ENCODE results near the gene FAAP24. TPM values are rescaled to one million over a fixed set of nuclear protein-coding genes. Genes with fewer than 3 reads are reported as not detected.
"Not testable (repeated sequence)": the region's sequence is repeated elsewhere in the genome, so short reads cannot be mapped to it uniquely, and the experiment has no call there.

The FAAP24 gene
- total RNA-seq, 4 donors from 2014 or later, result 0.91 to 3.9 (median 2.1) TPM

DNA sequence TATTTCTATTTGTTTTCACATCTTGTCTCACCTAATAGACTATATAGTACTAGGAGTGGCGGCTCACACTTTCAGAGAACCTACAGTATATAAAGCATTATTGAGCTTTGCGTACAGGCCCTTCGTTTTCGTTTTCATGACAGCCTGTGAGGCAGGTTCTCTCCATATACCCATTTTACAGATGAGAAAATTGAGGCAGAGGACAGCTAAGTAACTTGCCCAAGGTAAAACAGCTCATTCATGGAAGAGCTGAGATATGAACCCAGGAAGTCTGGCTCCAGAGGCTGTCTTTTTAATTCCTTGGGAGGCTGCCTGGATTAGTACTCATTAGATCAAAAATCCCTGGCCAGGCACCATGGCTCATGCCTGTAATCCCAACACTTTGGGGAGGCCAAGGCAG is 28.9 kb downstream of the FAAP24 start:
- no peak overlapping the region for H3K4me3 ChIP-seq
- TF ChIP-seq POLR2A (IDR thresholded peaks at IDR 0.05), result no peak
- TF ChIP-seq, protein P1, sequence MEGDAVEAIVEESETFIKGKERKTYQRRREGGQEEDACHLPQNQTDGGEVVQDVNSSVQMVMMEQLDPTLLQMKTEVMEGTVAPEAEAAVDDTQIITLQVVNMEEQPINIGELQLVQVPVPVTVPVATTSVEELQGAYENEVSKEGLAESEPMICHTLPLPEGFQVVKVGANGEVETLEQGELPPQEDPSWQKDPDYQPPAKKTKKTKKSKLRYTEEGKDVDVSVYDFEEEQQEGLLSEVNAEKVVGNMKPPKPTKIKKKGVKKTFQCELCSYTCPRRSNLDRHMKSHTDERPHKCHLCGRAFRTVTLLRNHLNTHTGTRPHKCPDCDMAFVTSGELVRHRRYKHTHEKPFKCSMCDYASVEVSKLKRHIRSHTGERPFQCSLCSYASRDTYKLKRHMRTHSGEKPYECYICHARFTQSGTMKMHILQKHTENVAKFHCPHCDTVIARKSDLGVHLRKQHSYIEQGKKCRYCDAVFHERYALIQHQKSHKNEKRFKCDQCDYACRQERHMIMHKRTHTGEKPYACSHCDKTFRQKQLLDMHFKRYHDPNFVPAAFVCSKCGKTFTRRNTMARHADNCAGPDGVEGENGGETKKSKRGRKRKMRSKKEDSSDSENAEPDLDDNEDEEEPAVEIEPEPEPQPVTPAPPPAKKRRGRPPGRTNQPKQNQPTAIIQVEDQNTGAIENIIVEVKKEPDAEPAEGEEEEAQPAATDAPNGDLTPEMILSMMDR (IDR thresholded peaks at IDR 0.05), result no peak
- intact Hi-C loops (cut with DNase I), result no loop called here
- WGBS, 2 donors, result 95 to 98% methylated on average over 4 of the region's 4 CpGs
- no peak overlapping the region for H3K27ac ChIP-seq
- H3K4me1 ChIP-seq, result peaks cover 0 to 11% (median 0%) of the 10 kb centered on the region in 3 donors
- DNase-seq, result no peak
- no peaks in the 10 kb centered on the region for H3K9me3 ChIP-seq
- H3K36me3 ChIP-seq, result no peaks in the 10 kb centered on the region
- H3K27me3 ChIP-seq, result no peaks in the 10 kb centered on the region

DNA sequence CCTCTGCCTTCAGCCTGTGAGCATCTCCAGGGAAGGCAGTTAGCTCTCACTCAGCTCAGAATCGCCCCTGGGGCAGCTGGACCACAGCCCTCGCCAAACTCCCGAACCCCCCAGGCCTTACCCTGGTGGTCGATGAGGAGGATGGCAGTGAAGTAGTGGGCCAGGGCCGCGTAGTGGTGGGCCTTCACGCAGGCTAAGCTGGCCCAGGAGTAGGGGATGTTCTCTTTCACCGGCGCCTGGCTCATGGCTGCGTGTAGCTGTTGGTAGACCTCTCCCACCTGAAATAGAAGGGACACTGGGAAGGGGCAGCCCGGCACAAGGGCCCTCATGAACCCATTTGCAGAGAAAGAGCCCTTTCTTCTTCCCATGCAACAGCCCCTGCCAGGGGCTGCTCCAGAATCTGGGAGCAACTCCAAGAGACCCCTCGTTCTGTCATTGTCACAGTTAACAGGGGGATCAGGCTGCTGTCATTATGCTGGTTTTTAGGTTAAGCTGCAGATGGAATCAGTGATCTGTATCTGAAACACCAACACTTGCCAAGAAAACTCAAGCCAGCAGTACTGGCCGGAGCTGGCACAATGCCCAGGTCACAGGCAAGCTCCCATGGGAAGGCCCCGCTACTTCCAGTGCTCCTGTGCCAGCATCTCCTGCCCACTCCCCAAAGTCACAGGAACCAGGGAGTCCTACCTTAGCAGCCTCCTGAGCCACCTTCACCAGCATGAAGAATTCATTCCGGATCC is 30.3 kb downstream of the FAAP24 start:
- H3K27me3 ChIP-seq; H3K36me3 ChIP-seq; DNase-seq; H3K9me3 ChIP-seq; H3K4me3 ChIP-seq; intact Hi-C loops (cut with DNase I); H3K27ac ChIP-seq: not testable (repeated sequence)
- 84% methylated on average over 5 of the region's 15 CpGs for WGBS, 2 donors
- peaks cover 0 to 11% (median 0%) of the 10 kb centered on the region in 3 donors for H3K4me1 ChIP-seq

DNA sequence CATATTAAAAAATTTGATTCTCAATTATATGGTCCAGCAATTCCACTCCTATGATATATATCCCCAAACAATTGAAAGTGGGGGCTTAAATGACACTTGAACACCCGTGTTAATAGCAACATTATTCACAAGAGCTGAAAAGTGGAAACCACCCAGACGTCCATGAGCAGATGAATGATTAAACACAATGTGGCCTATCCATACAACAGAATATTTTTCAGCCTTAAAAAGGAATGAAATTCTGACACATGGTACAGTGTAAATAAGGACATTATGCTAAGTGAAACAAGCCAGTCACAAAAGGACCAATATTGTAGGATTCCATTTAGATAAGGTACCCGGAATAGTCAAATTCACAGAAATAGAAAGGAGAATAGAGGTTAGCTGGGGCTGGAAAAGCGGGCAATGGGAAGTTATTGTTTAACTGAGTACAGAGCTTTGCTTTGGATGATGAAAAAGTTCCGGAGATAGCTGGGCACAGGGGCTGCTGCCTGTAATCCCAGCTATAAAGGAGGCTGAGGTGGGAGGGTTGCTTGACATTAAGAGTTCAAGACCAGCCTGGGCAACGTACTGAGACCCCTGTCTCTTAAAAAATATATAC is 31.5 kb downstream of the FAAP24 start:
- intact Hi-C loops (cut with DNase I), result not testable (repeated sequence)

DNA sequence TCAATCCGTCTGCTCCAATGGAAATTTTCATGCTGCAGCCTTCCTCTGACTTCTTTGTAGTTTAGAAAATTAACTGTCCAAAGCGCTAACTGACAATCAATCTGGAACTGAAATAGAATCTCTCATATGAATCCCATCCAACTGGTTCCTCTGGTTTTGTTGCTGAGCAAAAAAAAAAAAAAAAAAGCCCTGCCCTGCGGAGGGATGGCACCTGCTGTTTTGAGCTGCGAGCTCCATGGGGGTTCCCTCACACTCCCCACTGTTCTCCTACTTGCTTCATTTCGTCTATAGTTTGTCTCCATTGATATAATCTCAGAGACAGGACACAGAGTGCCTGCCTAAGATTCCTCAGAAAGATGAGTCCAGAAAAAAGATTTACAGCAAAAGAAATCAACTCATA is 33.4 kb downstream of the FAAP24 start:
- intact Hi-C loops (cut with DNase I), result no loop called here
- H3K9me3 ChIP-seq, result no peaks in the 10 kb centered on the region
- peaks cover 0 to 11% (median 0%) of the 10 kb centered on the region in 3 donors for H3K4me1 ChIP-seq
- no peaks in the 10 kb centered on the region for H3K27me3 ChIP-seq
- no peak overlapping the region for H3K27ac ChIP-seq
- TF ChIP-seq, protein P1 (IDR thresholded peaks at IDR 0.05), result no peak
- no peak for TF ChIP-seq POLR2A (IDR thresholded peaks at IDR 0.05)
- DNase-seq, result no peak
- WGBS, 2 donors, result 46 to 52% methylated on average over 5 of the region's 5 CpGs
- H3K4me3 ChIP-seq, result no peak overlapping the region
- no peaks in the 10 kb centered on the region for H3K36me3 ChIP-seq

More for the DNA sequence above, 31.5 kb downstream of the FAAP24 start:
- H3K27ac ChIP-seq, DNase-seq, H3K27me3 ChIP-seq, H3K36me3 ChIP-seq, H3K9me3 ChIP-seq, H3K4me3 ChIP-seq: not testable (repeated sequence)
- WGBS, 2 donors, result 74 to 75% methylated on average over 6 of the region's 6 CpGs
- peaks cover 0 to 11% (median 0%) of the 10 kb centered on the region in 3 donors for H3K4me1 ChIP-seq

DNA sequence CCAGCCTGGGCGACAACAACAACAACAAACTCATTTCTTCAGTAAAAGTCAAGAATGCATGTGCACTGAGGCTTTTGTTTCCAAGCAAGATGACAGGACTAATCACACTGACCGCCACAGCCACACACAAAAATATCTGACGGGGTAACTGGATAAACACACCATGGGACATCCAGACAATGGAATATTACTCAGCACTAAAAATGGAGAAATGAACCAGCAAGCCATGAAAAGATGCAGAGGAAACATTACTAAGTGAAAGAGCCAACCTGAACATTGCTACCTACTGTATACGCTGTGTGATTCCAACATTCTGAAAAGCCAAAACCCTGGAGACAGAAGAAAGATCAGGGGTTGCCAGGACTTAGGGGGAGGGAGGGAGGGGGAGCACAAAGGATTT is 36.7 kb downstream of the FAAP24 start:
- Histone ChIP-seq H3K36me3 (no peaks in the 10 kb centered on the region), H3K4me1 (peaks cover 0 to 11% (median 0%) of the 10 kb centered on the region in 3 donors), H3K27ac (no peak overlapping the region), H3K27me3 (no peaks in the 10 kb centered on the region), H3K9me3 (no peaks in the 10 kb centered on the region), H3K4me3 (no peak overlapping the region)
- no peak for DNase-seq
- intact Hi-C loops (cut with DNase I), result no loop called here
- TF ChIP-seq POLR2A (IDR thresholded peaks at IDR 0.05), result no peak
- TF ChIP-seq, protein P1 (IDR thresholded peaks at IDR 0.05), result no peak
- WGBS, 2 donors, result 87 to 98% methylated on average over 4 of the region's 4 CpGs

DNA sequence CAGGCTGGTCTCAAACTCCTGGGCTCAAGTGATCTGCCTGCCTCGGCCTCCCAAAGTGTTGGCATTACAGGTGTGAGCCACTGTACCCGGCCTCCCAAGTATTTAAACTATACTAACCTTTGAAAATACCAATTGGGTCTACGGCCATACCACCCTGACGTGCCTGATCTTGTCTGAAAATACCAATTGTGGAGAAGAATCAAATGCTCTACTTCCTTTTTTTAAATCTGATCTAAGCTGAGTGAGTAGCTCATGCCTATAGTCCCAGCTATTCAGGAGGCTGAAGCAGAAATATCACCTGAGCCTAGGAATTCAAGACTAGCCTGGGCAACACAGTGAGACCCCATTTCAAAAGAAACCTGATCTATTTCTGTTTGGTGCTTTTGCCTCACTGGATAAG is 38.8 kb downstream of the FAAP24 start:
- DNase-seq; H3K4me3 ChIP-seq; H3K27me3 ChIP-seq; intact Hi-C loops (cut with DNase I); H3K9me3 ChIP-seq; H3K4me1 ChIP-seq; H3K27ac ChIP-seq; H3K36me3 ChIP-seq: not testable (repeated sequence)
- WGBS, 2 donors, result 71 to 78% methylated on average over 4 of the region's 4 CpGs

Data from esophagus squamous epithelium (tissue), 5 donors.